NB4 (cell line): Measurements from ENCODE around the gene TRIP13.

Experiments
- POLR2A ChIP-seq: IDR thresholded peaks from 2 replicates; pipeline ENCODE4 v1.6.1; 2011; ENCODE audit warnings: mild to moderate bottlenecking; ENCODE audit not compliant: insufficient read length; ENCODE audit errors: extremely low read depth
- TF ChIP-seq, protein P1 (sequence below): IDR thresholded peaks from one replicate; pipeline ENCODE4 v1.5.1; 2012; ENCODE audit warnings: low read depth, low read length

DNA sequence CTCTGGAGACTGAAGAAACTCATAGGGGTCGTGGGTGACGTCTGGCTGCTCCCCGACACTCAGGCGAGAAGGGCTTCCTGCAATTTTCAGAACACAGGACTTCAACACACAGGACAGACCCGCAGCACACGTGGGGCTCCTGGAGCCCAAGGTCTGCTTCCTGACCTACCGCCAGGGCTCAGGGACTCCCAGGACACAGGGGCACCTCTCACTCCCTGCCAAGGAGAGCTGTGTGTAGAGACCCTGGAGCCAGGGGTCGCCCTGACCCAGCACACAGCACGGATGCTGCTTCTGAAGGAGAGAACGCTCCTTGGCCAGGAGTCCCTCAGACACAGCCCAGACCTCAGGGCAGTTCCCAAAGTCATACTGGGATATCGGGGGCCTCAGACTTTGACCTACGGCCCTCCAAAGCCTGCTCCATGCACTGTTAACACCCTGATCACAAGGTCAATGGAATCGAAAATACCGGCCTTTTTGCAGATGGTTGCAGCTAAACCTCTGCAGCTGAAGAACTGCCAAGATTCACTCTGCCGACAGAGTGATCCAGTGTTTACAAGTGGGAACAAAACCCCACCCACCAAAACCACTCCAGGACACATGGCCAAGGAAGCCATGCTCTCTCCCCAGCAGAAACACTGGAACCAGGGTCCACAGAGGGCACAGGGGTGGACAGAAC is 28.1 kb upstream of the TRIP13 start:
- TF ChIP-seq, protein P1, sequence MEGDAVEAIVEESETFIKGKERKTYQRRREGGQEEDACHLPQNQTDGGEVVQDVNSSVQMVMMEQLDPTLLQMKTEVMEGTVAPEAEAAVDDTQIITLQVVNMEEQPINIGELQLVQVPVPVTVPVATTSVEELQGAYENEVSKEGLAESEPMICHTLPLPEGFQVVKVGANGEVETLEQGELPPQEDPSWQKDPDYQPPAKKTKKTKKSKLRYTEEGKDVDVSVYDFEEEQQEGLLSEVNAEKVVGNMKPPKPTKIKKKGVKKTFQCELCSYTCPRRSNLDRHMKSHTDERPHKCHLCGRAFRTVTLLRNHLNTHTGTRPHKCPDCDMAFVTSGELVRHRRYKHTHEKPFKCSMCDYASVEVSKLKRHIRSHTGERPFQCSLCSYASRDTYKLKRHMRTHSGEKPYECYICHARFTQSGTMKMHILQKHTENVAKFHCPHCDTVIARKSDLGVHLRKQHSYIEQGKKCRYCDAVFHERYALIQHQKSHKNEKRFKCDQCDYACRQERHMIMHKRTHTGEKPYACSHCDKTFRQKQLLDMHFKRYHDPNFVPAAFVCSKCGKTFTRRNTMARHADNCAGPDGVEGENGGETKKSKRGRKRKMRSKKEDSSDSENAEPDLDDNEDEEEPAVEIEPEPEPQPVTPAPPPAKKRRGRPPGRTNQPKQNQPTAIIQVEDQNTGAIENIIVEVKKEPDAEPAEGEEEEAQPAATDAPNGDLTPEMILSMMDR = no peak
- no peak for TF ChIP-seq POLR2A
